Mucosa of gallbladder (tissue), 1 donor: ENCODE measurements around the gene LENEP. TPM values are rescaled to one million over a fixed set of nuclear protein-coding genes. Genes with fewer than 3 reads are reported as not detected.
A peak's percentile ranks its signal among the peaks of the same experiment; 100 is the strongest.

Experiments
- DNase-seq: peaks from one replicate; pipeline ENCODE4 v3.0.0-alpha.2; 2020; ENCODE audit warnings: low spot score
- total RNA-seq: library from RNA; stranded (reverse); gene quantifications from one replicate; pipeline ENCODE4 v1.2.1, GENCODE V29; 2021
- donor health status: DM: no; HTN: no; CAD: no.

The LENEP gene
- total RNA-seq, 1 donor from 2014 or later = not detected

DNA sequence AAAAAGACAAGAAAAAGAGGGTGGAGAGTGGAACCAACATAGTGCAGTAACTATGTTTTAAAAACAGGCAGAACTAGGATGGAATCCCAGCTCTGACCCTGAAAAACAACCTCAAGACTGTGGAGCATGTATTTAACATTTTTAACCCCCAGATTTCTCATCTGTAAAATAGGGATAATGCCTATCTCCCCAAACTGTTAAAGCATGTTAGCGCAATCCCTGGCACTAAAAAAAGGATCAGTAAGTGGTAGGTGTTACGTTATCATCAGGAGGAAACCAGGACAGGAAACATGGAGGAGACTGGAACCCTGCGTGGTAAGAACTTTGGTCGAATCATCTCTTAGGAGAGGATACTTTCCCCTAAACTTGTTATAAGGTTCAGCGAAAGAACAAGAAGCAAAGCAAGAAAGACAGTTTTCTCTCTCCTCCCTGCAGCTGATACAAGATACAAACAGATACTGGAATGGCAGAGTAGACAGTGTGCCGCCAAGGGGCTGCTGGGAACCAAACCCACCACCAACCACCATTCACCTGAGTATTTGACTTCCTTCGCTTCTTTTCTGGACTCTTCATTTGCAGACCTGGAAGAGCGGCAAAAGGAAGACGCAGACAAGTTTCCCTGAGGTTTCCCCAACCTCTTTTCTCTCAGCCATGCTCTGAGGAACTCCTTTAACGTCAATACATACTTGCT lies 32.8 kb upstream of the LENEP start:
- DNase-seq = no peak

DNA sequence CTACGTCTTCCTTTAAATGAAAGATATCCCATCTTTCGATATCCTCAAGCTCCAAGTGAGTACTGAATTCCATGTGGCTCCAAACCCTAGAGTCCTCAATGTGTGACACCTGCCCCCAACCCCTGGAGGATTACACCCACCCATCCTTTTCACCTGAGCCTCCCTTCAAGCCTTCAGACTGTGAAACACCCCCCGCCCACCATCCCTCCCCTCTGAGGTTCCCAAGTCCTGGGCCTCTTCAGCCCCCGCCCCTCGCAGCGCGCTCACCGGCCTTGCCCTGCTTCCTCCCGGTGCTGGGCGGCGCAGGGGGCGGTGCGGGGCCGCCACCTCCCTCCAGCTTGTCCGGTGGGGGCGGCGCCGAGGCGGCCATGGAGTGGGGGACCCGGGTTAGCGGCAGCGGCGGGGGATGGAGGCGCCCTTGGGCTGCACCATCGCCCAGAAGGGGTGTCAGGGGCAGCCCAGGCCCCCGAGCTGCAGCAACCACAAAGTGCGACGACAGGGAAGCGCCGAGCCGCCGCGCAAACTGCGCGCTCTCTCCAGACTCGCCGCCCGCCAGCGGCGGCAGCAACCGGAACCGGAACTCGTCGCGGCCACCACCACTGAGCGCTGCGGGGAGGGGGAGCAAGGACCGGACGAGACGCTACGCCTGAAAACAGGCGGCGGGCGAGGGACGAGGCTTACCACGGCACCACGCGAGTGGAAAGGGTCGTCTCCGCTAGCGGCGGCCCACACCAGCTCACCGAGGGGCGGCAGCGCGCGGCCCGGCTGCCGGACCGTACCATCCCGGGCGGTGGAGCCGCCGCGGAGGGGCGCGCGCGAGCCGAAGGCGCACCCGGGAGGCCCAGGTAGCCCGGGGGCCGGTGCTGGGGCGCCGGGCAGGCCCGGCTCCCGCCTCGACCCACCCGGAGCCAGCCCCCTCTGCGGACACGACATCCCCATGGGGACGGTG lies 31.9 kb upstream of the LENEP start, which contains the start of gene PYGO2:
Gene PYGO2 (minus strand): TSS at position 576 of the 949 bp plus-strand sequence. CDS start 206 bp downstream, at position 370.
- DNase-seq = peak; percentile 63

DNA sequence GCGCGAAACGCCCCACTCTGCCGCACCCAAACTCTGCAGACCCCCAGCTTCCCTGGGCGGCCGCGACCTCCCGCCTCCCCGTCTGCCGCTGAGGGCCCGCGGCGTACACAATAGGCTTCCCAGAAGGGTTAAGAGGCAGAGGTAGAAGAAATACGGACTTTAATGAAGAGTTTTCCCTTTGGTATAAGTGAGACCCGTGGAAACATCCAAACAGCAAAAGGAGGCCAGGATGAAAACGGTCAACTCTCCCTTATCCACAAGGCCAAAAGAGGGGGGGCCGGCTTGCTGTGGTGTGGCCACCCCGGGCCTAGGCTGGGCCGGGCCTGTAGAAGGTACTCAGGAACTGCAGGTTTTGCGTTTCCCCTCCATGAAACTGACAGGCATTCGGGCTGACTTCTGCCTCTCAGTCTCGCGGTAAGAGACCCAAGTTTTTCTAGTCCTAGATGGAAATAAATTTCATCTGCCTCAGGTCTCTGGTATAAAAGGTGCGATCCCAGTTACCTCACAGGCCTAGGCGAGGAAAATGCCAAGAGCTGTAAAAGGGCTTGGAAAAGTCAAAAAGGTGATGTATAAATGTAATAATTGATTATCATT lies 31.1 kb upstream of the LENEP start:
- no peak for DNase-seq

DNA sequence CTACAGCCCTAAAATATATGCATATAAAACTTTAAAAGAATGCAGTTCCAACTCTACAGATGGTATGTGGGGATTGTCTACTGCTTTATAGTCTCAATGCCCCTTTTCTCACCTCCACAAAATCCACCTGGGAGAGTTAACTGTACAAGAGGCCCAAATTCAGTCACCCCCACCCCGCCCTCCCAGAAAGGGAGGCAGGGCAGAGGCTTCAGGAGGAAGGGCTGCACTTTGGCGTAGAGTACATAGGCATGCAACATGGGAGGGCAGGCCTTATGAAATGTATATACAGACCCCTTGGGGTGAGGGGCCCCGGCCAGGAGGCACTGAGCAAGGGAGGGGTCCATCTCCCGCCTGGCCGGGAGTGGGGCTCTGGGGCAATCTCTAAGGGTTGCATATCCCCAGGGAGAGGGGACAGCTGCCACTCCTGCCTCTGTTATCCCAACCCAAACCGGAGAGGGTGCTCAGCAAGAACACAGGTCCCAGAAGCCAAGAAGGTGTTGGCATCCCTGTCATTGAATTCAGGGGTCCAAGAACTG lies 30.5 kb upstream of the LENEP start:
- no peak for DNase-seq

DNA sequence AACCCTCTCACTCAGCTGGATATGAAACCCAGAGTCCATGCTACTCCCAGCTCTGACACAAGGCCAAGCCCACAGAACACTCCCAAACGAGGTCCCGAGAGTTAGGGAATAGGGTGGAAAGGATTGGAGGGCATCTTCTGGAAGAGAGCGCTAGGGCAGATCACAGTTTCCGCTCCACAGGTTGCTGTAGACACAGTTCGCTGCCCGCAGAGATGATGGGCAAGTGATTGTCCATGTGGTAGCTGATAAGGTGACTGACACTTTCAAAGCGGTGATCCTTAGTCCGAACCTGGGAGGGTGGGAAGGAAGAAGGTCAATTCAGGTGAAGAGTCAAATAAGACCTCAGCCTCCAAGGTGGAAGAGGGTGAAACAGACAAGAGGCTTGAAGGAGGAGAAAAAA lies 29.7 kb upstream of the LENEP start:
- DNase-seq = no peak

DNA sequence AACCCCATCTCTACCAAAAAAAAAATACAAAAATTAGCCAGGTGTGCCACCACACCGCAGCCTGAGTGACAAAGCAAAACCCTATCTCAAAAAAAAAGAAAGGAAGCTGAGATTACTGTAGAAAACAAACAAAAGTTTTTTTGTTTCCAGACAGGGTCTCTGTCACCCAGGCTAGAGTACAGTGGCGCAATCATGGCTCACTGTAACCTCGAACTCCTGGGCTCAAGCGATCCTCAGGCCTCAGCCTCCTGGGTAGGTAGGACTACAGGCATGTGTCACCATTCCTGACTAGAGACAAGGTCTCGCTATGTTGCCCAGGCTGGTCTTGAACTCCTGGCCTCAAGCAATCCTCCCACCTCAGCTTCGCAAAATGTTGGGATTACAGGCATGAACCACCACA lies 29.0 kb upstream of the LENEP start:
- no peak for DNase-seq

DNA sequence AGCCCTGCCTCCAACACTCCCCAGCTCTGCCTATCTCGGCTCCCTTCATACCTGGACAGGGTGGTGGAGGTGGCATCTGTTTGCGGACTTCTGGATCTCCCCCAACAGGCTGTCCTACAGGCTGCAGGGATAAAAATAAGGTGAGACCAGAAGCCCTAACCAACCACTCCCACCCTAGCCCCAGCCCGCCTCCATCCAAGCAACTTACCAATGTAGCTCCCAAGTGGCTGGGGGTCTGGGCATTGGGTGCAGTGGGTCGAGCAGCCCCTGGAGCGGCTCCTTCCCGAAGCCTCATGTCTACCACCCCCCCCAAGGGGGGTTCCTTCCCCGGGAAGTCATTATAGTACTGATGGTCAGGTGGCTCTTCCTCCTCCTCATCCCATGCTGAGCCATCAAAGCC lies 27.3 kb upstream of the LENEP start:
- no peak for DNase-seq

DNA sequence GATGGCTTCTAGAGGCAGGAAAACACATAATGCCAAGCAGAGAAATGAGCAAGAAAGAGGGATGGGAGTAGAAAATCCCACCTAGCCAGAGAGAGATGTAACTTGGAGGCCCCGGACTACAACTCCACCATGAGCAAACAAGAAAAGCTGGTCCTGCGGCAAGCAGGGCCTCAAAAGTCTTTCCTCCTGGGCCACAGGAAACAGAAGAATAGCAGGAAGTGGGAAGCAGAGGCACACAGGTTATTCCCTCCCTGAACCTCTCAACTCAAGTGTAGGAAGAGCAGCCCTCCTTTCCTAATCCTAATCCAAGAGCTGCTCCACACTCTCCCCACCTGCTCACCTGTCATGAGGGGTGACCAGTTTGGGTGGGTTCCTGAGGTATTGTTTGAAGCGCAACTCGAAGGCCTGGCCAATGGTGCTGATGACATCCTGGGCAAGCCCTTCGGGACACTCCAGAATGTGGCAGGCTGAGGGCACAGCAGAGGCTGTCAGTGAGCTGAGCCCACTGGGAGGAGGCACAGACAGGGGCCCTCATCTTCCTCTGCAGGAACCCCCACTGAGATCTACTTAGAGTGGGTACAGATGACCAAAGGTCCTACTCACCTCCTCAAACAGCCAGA lies 25.9 kb upstream of the LENEP start:
- no peak for DNase-seq

DNA sequence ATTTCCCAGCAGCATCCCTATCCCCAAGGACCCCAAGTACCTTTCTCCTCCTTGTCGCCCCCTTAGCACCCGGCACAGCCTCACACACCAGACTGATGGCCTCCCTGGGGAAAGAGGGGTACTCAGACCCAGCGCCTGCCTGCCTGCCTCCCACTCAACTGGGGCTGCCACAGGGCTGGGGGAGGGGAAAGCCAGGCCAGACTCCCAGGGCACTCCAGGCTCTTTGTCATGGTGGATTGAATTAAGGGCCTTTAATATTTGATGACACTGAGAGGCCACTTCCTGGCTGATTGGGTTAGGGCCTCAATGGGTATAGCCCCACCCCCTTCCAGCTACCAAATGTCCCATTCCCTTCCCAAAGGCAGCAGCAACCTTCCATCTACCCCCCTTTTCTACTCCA lies 24.7 kb upstream of the LENEP start:
- no peak for DNase-seq

DNA sequence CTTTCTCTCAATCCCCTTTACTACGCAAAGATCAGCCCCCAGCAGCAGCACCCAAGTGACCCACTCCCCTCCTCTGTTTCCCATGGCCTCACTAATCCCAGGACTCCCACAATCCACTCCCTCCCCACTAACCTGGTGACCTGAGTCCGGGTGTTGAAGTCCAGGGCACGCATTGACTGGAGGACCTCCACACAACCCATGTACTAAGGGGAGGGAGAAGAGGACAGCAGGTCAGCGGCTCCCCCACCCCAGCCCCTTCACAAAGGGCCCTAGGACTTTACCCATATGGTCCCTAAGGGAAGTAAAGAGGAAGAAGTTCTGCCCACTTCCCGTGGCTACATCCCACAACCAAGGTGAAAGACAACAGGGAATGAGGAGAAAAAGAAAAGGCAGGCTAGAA lies 24.1 kb upstream of the LENEP start:
- DNase-seq = no peak

DNA sequence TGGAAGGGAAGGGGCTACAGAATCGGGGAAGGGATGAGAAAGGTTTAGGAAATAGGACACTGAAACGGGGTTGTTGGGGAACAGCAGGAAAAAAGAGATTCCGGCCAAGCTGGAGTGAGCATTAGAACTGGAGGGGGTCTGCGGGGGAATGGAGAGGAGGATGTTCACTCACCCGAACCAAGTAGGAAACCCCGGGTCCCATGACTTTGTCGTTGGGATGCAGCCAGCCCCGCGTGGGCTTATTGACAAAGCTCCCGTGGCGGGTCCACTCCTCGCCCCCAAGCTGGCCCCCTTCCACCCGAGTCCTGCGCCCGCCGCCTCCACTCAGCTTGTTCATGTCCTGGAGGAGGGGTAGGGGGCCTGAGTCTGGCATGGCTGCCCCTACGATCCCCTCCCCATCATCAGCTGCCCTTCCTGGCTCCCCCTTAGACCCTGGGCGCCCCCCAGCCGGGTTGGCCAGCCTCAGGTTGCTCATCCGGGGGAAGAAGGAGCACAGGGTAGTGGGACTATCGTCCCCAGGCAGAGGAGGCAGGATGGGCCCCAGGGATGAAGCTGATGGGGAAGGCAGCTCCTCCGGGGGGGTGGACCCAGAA lies 23.4 kb upstream of the LENEP start:
- DNase-seq = no peak

DNA sequence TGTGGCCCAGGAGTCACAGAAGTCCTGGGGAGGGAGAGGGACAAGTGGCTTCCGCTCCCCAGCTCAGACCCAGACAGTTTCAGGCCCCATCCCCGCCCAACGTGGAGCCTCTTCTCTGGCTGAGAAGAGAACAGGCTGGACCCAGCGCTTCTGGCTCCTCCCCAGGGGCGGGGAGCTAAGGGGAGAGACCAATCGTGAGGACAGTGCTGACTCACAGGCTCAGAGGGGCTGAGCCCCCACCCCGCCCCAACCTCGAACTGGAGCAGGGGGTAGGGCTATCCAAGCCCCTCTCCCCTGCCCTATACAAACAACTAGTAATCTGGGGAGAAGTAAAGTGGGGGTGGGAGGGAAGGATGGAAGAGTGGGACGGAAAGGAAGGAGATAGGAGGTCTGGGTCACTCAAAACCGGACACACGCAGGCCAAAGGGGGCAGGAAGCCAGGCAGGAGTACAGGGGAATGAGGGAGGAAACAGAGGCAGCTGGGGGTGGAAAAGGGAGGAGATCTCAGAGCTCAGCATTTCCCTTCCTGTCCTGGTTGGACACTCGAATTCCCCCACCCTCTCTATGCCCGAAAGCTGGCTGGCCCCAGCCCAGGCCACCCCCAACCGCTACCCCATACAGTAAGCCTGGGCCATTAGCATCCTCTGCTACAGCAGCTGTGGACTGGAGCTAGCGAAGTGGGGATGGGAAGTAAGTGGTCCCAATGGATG lies 22.6 kb upstream of the LENEP start, which contains the start of gene SHC1:
Gene SHC1 (minus strand): TSS at position 117 of the 710 bp plus-strand sequence. CDS start 221 bp downstream, outside the sequence.
- DNase-seq = peak; percentile 90

DNA sequence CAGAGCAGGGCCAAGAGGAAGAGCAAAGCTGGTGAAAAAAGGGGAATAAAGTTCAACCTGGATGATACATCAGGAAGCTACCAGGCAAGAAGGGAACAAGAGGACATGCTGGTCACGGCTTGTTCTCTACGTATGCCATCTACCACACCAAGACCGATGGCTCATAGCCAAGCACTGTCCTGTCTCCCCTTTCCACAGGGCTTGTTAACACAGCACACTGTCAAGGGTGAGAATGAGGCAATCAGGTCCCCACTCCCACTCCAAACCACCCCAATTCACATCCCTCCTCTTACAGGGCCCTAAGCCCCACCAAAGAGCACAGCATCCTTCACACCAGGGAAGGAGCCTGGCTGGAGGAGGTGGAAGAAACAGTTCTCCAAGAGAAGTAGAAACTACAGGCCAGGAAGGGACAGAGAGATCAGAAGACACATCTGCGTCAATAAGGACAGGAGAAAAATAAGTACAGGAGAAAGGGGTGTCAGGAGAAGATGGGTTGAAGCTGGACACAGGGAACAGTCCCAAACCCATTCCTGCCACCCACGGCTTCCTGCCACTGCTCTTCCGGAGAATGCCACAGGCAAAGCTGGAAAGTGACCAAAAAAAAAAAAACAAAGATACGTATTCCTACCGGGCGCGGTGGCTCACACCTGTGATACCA lies 21.9 kb upstream of the LENEP start:
- peak; percentile 50 for DNase-seq

DNA sequence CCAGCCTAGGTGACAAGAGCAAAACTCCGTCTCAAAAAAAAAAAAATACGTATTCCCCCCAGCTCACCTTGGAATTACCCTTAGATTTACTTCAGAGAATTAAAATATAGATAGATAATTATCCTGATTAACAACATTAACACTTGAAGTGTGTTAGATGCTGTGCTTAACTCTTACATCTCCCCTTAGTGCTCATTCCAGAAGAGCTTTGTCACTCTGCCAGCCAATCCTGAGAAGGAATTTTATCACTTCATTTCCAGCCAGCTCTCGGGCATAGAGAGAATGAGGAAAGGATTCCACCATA lies 21.2 kb upstream of the LENEP start:
- no peak for DNase-seq

DNA sequence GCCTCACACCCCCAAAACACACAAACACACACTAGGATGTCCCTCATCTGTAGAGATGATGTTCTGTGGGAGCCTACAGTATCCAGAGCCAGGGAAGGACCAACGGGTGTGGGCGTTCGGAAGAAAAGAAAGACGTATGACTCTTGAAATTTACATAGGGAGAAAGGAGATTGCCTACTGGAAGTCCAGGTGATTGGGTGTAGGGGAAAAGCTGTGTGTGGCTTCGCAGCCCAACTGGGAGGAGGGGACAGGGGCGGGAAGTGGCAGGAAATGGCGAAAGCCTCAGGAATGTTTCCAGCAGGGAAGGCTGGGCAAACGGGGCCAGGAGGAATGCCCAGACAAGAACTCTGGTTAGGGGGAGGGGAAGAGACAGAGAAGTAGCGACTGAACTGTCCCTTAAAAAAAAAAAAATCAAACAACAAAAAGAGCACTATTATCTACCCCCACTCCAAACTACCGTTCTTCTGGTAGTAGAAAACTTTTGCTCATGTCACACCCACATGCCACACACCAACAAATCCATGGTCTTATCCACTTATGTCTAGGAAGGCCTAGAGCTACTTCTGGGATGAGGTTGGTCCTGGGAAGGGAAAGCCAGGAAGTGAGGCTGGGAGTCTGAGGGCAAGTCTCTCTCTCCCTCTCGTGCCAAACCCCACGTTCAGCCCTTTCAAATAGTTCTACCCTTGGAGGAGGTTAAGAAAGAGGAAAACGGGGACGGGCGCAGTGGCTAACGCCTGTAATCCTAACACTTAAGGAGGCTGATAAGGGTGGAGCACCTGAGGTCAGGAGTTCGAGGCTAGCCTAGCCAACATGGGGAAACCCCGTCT lies 20.7 kb upstream of the LENEP start:
- DNase-seq = peak; percentile 58

DNA sequence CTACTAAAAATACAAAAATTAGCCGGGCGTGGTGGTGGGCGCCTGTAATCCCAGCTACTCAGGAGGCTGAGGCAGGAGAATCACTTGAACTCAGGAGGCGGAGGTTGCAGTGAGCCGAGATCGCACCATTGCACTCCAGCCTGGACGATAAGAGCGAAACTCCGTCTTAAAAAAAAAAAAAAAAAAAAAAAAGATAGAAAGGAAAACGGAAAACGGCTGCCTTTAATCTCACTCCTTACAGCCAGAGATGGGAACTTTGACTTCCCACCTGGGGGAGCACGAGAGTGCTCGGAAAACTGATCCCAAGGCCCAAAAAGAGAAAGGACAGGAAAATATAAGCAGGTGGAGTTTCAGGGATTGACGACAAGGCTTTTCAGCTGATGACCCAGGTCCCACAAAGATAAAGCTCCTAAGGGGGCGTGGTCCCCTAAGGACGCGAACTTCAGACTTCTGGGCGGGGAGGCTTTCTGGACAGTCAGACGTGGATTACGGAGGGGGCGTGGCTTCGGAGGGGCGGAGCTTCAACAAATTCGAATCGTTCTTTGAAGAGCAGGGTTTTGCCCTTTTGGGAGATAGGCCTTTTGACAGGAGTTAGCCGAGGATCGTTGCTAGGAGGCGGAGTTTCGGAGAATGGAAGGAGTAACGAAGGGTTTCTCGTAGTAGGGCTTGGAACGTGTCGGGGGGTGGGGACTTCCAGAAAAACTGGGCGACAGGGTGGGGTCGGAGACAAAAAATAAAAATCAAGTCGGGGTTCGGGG lies 19.9 kb upstream of the LENEP start:
- peak; percentile 97 for DNase-seq

DNA sequence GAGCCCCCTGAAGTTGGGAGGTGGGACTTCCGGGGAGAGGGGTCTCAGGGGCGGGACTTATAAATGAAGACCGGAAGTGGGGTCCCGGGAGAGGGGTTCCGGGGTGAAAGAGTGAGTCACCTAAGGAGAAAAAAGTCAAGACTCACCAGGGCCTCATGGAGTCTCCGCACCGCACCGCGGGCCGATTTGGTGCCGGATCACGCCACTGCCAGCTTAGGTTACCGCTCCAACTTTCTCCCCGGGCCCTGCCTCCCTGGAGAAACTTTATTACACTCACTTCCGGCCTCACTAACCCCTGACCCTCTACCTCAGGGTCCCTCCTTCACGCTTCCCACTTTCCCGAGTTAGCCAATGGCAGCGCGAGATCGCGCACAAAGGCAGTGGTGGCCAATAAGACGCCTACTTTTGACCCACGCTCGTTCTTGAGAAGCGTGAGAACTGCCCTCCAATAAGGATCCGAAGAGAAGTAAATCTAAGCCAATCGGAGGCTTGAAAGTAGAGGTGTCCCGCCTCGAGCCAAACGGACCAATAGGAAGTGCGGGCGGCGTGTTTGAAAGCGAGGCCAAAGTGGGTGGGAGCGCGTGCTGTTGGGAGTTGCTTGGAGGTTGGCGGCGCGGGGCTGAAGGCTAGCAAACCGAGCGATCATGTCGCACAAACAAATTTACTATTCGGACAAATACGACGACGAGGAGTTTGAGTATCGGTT lies 19.1 kb upstream of the LENEP start, which contains the start of gene CKS1B:
Gene CKS1B (plus strand): TSS at position 580 of the 706 bp plus-strand sequence. CDS start 65 bp downstream, at position 645.
- peak; percentile 99 for DNase-seq
